HG02870 (cell line): ENCODE data around the gene TFPT.

Experiments used
- ATAC-seq: cut with Tn5 transposase; IDR thresholded peaks from one replicate; pipeline ENCODE4 v1.9.1; 2021; ENCODE audit warnings: mild to moderate bottlenecking, moderate library complexity; ENCODE audit not compliant: unreplicated experiment

TFPT gene

DNA sequence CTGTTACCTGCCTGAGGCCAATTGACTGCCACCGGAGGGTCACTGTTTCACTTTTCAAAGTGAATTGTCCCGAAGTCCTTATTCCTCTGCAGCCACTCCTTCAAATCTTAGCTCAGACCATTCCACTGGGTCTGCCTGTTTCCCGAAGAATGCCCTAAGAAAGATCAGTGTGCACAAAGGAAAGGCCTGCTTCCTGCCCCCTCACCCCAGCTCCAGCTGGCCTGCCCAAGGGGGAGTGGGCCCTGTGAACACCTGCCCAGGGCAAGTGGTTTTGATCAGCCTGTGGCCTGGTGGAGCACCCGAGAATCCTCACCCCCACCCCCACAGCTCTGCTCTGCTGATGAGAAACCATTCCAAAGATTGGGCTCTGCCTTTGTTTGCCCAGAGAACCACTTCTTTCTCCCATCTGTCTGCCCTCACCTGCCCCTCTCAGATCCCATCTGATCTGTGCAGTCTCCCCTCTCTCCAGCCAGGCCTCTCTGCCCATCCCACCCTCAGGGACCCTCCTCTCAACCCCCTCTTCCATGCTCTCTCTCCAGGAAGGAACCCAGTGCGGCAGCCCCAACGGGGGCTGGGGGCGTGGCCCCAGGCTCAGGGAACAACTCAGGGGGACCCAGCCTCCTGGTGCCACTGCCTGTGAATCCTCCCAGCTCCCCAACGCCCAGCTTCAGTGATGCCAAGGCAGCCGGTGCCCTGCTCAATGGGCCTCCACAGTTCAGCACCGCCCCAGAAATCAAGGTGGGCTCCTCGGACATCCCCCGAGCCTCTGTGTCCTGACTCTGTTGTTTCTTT, 33.8 kb upstream of the TFPT start:
- no peak for ATAC-seq

- ATAC-seq: no peak
These were observed 32.7 kb upstream of the TFPT start for GRCh38 chr19:54148158-54148557.

- ATAC-seq: no peak
These were observed 32.2 kb upstream of the TFPT start for GRCh38 chr19:54147676-54148075.

- ATAC-seq: no peak
These were observed 30.2 kb upstream of the TFPT start for GRCh38 chr19:54145541-54146158.

GRCh38 chr19:54142166-54142780, 26.8 kb upstream of the TFPT start:
- ATAC-seq: no peak

GRCh38 chr19:54141356-54141755, 25.9 kb upstream of the TFPT start:
- ATAC-seq: no peak

DNA sequence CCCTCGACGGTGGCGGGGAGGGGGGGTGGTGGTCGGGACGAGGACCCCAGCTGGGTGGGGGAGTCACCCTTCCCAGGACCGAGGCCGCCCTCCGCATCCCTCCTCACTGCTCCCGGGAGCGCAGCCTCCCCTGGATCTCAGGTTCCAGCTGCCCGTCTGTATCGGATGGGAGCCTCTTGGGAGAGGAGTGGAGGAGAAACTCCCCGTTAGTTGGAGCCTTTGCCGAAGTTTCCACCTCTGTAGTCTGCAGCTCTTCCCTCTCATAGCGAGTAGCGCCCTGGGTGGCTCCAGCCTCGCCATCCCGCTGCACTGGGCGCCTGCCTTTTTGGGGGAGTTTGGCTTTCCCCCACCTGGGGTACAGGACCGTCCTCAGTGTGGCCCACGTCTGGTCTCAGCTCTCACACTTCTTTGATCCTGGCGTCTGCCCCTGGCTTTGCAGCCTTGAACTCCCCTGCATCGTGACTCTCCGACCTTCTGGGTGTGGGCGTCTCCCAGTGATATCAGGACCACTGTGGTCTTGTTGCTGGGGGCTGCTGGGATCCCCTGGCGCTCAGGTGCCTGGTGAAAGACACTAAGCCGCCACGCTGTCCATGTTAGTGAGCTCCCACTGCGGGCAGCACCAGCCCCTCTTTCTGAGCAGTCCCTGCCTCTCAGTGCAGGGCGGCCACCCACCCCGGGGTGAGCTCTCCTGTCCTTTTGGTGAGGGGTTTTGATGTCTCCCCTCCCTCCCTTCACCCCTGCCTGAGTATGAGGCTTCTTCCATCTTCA, 23.2 kb upstream of the TFPT start:
- ATAC-seq: no peak

DNA sequence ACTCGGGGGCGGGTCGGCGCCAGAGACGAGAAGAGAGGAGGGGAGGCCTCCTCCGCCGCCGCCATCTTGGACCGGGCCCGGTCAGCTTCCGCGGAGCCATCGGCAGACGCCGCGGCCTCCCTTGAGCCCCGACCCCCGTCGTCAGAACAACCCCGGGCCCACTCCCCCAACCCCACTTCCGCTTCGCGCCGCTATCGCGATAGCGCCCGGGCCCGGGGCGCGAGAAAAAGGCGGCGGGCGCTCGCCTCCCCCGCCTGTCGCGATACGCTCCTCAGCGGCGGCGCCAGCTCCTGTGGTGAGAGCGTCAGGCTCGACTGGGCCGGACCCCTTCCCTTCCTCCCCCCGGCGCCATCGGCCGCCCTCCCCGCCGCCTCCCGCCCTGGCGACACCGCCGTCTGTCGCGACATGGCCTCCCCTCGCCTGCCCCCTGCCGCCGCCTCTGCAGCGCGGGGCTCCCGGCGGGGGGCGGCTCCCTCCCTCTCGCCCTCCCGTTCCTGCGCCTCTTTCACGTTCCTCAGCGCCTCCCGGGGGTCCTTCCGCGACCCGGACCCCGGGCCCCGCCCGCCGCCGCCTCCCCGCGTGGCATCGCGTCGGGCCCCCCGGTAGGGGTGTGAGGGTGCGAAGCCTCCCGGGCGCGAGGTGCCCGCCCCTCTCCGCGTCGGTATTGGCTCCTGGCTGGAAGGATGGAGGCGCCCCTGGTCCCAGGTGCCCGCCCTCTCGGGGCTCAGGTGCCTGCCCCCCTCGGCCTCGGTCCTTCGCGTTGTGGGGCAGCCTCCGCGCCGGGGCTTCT, 22.4 kb upstream of the TFPT start, which contains the start of gene CNOT3:
CNOT3 (plus strand) TSS at position 64 of the 790 bp plus-strand sequence. CDS start 5,217 bp downstream, outside the sequence.
- no peak for ATAC-seq

GRCh38 chr19:54136864-54137698, 21.6 kb upstream of the TFPT start:
- ATAC-seq: peak; percentile 75

DNA sequence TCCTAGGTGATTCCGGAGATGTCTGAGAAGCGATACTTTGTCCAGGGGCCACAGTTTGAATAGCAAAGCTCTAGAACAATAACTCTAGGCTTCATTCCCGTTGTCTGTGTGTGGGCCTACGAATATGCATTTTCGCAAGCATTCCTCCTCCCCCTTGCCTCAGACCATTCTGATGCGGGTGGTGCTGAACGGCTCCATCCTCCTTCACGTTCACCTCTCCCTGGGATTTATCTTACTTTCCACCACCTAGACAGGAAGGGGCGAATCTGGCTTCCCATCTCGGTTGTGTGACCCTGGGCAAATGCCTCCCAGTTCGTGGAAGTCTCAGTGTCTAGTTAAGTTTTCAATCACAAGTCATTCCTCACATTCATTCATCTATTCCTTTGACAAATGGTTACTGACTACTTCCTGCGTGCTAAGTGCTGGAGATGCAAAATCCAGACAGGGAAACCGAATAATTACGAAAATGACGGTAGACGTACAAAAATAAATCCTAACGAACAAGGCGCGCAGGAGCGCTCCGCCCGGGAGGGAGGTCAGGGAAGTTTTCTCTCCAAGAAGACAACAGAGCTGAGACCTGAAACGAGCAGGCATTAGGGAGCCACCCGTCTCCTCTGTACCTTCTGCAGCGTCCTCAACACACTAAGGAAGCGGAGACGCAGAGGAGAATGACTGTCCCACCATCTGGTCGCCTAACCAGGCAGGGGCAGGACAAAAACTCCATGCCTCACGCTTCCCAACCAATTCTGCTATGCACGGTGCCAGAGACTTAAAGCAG, 20.8 kb upstream of the TFPT start:
- ATAC-seq: no peak

DNA sequence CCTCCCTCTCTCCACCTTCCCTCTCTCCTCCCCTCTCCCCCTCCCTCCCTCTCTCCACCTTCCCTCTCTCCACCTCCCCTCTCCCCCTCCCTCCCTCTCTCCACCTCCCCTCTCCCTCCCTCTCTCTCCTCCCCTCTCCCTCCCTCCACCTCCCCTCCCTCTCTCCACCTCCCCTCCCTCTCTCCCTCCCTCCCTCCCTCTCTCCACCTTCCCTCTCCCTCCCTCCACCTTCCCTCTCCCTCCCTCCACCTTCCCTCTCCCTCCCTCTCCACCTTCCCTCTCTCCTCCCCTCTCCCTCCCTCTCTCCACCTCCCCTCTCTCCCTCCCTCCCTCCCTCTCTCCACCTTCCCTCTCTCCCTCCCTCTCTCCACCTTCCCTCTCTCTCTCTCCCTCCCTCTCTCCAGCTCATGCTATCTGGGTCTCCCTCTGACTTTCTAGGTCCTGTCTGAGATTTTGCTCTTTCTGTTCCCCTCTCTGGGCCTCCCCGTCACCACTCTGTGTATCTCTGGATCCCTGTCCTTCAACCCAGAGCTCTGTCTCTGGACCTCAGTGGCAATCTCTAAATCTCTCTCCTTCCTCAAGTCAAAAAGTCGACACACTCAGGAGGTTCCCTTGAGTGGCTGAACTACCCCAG, 18.6 kb upstream of the TFPT start:
- no peak for ATAC-seq

DNA sequence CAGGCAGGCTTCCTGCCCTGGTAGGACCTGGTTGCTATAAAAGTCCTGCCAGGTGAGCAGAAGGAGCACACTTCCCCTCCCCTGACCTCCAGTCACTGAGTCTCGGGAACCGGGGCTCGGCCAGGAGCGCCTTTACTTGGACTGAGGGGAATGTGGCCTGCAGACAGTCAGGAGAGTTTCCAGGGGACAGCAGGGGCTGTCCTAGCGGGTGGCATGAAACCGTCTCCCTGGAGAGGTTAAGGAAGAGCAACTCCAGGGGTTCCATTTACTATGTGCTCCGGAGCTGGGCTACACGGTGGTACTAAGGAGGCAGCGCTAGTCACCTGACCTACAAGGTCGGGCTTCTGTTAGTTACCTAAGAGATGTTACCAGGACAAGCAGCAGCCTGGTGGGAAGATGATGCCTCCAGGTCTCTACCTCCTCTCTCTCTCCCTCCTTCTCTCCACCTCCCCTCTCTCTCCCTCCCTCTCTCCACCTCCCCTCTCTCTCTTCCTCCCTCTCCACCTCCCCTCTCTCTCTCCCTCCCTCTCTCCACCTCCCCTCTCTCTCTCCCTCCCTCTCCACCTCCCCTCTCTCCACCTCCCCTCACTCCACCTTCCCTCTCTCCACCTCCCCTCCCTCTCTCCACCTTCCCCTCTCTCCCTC, 18.0 kb upstream of the TFPT start:
- ATAC-seq: no peak

GRCh38 chr19:54129617-54129996, 14.2 kb upstream of the TFPT start:
- no peak for ATAC-seq

GRCh38 chr19:54128796-54129616, 13.5 kb upstream of the TFPT start:
- ATAC-seq: no peak

DNA sequence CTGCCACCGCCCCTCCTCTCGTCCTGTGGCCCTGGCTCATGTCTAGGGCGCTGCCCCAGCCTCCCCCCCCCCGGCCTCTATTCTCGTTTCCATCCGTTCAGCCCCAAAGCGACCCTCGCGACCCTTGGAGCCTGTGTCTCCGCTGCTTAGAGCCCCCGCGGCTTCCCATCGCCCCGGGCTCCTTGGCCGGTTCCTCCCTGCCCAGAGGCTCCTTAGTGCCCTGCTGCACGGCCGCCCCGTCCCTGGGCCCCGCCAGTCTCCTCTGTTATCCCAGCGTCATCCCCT, 12.9 kb upstream of the TFPT start:
- ATAC-seq: no peak

DNA sequence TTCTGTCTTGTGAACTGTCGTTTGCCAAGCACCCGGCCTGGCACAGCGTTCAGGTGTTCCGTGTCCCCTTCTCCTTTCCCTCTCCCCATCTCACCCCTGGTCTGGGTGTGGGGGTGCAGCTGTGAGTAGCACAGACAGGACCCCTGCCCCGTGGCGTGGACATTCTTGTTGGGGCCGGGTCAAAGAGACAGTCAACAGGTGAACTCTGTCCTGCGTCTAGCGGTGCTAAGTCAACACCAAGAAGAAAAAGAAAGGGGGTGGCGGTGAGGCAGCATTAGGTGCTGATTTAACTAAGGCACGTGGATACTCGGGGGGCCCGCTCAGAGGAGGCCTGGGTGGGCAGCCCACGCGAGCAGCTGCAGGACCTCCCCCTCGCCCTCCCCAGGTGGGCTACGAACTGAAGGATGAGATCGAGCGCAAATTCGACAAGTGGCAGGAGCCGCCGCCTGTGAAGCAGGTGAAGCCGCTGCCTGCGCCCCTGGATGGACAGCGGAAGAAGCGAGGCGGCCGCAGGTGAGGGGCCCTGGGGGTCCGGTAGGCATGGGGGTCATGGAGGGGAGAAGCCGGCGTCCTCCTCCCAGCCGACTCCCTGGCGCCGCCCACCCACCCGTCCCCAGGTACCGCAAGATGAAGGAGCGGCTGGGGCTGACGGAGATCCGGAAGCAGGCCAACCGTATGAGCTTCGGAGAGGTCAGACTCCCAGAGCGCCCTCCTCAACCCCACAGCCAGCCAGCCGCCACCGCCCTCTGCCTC, 12.4 kb upstream of the TFPT start:
- ATAC-seq: no peak

GRCh38 chr19:54125713-54126112, 10.3 kb upstream of the TFPT start:
- ATAC-seq: no peak
